Mucosa of descending colon (tissue), 3 donors: ENCODE measurements around the gene TMEM191C. TPM values are rescaled to one million over a fixed set of nuclear protein-coding genes. Genes with fewer than 3 reads are reported as not detected.

Experiments
- ATAC-seq: fragments of 200-7000 bp; cut with Tn5 transposase; one replicate; pipeline ENCODE4 v1.9.1; 2020; ENCODE audit warnings: mild to moderate bottlenecking, moderate library complexity
- DNase-seq, 3 donors: peaks; one replicate each; pipeline ENCODE4 v3.0.0-alpha.2; 2020
- H3K36me3 ChIP-seq: fragments of 200-600 bp; one replicate; pipeline ENCODE4 v1.8.0; 2021; ENCODE audit warnings: low read depth, mild to moderate bottlenecking
- H3K4me1 ChIP-seq: fragments of 200-600 bp; one replicate; pipeline ENCODE4 v1.8.0; 2021; ENCODE audit warnings: low read depth, mild to moderate bottlenecking
- H3K4me3 ChIP-seq: fragments of 200-600 bp; one replicate; pipeline ENCODE4 v1.8.0; 2021; ENCODE audit warnings: mild to moderate bottlenecking
- H3K9me3 ChIP-seq: fragments of 200-600 bp; one replicate; pipeline ENCODE4 v1.8.0; 2021; ENCODE audit warnings: mild to moderate bottlenecking
- CTCF ChIP-seq: fragments of 200-600 bp; IDR thresholded peaks from one replicate; pipeline ENCODE4 v1.8.0; 2022; ENCODE audit warnings: antibody characterized with exemption, mild to moderate bottlenecking
- intact Hi-C, 2 donors: fragments of 100-400 bp; cut with DNase I in 1 of 2; cut with micrococcal nuclease in 1 of 2; formaldehyde crosslinking; loops; one replicate each; pipeline versions ENCODE4 v1.11.0 to v1.11.1; 2022; cut with DNase I, micrococcal nuclease
- total RNA-seq, 3 donors: library from RNA; stranded (reverse); fragmentation: NEBNext Ultra II Directional in 2 of 3; extraction: Animal tissue kit (Norgen Biotek cat#: 25700) in 2 of 3; gene quantifications; one replicate each; pipeline versions ENCODE4 v1.2.1 to v1.2.4, GENCODE V29; 2021 to 2023
- donor health status: DM: no; HTN: no; CAD: no; lungs with moderate emphysema.
- donor health status: DM: no; HTN: no; CAD: no.
- donor health status: DM: no; HTN: yes; CAD: no.

Gene TMEM191C
- total RNA-seq, 3 donors from 2014 or later: 1.3 to 2.9 (median 2.1) TPM

- H3K4me3 ChIP-seq: no peak overlapping the region
- H3K4me1 ChIP-seq: no peaks in the 10 kb centered on the region
- H3K36me3 ChIP-seq: peaks cover 7% of the 10 kb centered on the region
- H3K9me3 ChIP-seq: no peaks in the 10 kb centered on the region
- ATAC-seq (no peak), DNase-seq (peak in 2 of 3 donors; percentile 24 to 37)
- intact Hi-C loops: no loop called here
- no peak for TF ChIP-seq CTCF
These were observed 20.9 kb upstream of the TMEM191C start for GRCh38 chr22:21446128-21446826.

- TF ChIP-seq CTCF: no peak
- peak in 2 of 3 donors; percentile 9 to 28 for DNase-seq
These were observed 20.1 kb upstream of the TMEM191C start for GRCh38 chr22:21446827-21447690.

GRCh38 chr22:21447694-21448402 is 19.3 kb upstream of the TMEM191C start:
- TF ChIP-seq CTCF: no peak
- H3K9me3 ChIP-seq: no peaks in the 10 kb centered on the region
- peaks cover 7% of the 10 kb centered on the region for H3K36me3 ChIP-seq
- no peak overlapping the region for H3K4me3 ChIP-seq
- no peaks in the 10 kb centered on the region for H3K4me1 ChIP-seq
- DNase-seq (peak in 2 of 3 donors; percentile 16 to 19), ATAC-seq (peak; percentile 15)
- intact Hi-C loops: no loop called here

More at GRCh38 chr22:21446827-21447690, 20.1 kb upstream of the TMEM191C start:
- no peak for ATAC-seq
- peaks cover 7% of the 10 kb centered on the region for H3K36me3 ChIP-seq
- no peaks in the 10 kb centered on the region for H3K4me1 ChIP-seq
- H3K9me3 ChIP-seq: no peaks in the 10 kb centered on the region
- intact Hi-C loops: no loop called here
- no peak overlapping the region for H3K4me3 ChIP-seq

GRCh38 chr22:21448627-21449416 is 18.4 kb upstream of the TMEM191C start:
- Histone ChIP-seq H3K36me3 (peaks cover 7% of the 10 kb centered on the region), H3K9me3 (no peaks in the 10 kb centered on the region), H3K4me3 (no peak overlapping the region), H3K4me1 (no peaks in the 10 kb centered on the region)
- no peak for TF ChIP-seq CTCF
- intact Hi-C loops: no loop called here
- no peak for ATAC-seq
- DNase-seq: peak in 2 of 3 donors; percentile 10 to 19
